ENCODE measurements around the gene TMEM200C.

TMEM200C gene

GRCh38 chr18:5942591-5942990, 47.3 kb upstream of the TMEM200C start:
- no peak for ATAC-seq
- TF ChIP-seq PPARA (CRISPR knock-in tag; IDR thresholded peaks at IDR 0.05; ENCODE audit: borderline replicate concordance) (no peak), OSR1 (CRISPR knock-in tag; IDR thresholded peaks at IDR 0.05) (no peak), ZC3H10 (CRISPR knock-in tag; IDR thresholded peaks at IDR 0.05) (no peak), ISL1 (CRISPR knock-in tag; IDR thresholded peaks at IDR 0.05) (no peak), POU6F1 (CRISPR knock-in tag; IDR thresholded peaks at IDR 0.05; ENCODE audit: borderline replicate concordance, low read depth) (no peak), SNAI2 (CRISPR knock-in tag; IDR thresholded peaks at IDR 0.05) (no peak), CREB5 (CRISPR knock-in tag; IDR thresholded peaks at IDR 0.05; ENCODE audit: low read depth) (no peak), ZNF70 (CRISPR knock-in tag; IDR thresholded peaks at IDR 0.05) (no peak), TCF4 (CRISPR knock-in tag; IDR thresholded peaks at IDR 0.05; ENCODE audit: borderline replicate concordance) (no peak), ZFP30 (CRISPR knock-in tag; IDR thresholded peaks at IDR 0.05) (no peak), ESRRG (CRISPR knock-in tag; IDR thresholded peaks at IDR 0.05) (no peak), TSHZ2 (CRISPR knock-in tag; IDR thresholded peaks at IDR 0.05) (no peak), CSDC2 (CRISPR knock-in tag; IDR thresholded peaks at IDR 0.05) (no peak), ZFP3 (CRISPR knock-in tag; IDR thresholded peaks at IDR 0.05) (no peak)

- ATAC-seq, result no peak
- TF ChIP-seq SNAI2 (CRISPR knock-in tag; IDR thresholded peaks at IDR 0.05), result no peak
- no peak for TF ChIP-seq ESRRG (CRISPR knock-in tag; IDR thresholded peaks at IDR 0.05)
- TF ChIP-seq TOX (CRISPR knock-in tag; IDR thresholded peaks at IDR 0.05; ENCODE audit: borderline replicate concordance), result no peak
- no peak for TF ChIP-seq TCF4 (CRISPR knock-in tag; IDR thresholded peaks at IDR 0.05; ENCODE audit: borderline replicate concordance)
- no peak for TF ChIP-seq ISL1 (CRISPR knock-in tag; IDR thresholded peaks at IDR 0.05)
- no peak for TF ChIP-seq ZC3H10 (CRISPR knock-in tag; IDR thresholded peaks at IDR 0.05)
- no peak for TF ChIP-seq ARNTL (CRISPR knock-in tag; IDR thresholded peaks at IDR 0.05; ENCODE audit: borderline replicate concordance, low read depth)
- TF ChIP-seq ZFP30 (CRISPR knock-in tag; IDR thresholded peaks at IDR 0.05), result no peak
- no peak for TF ChIP-seq PATZ1 (CRISPR knock-in tag; IDR thresholded peaks at IDR 0.05; ENCODE audit: borderline replicate concordance)
- no peak for TF ChIP-seq BACH2 (CRISPR knock-in tag; IDR thresholded peaks at IDR 0.05; ENCODE audit: borderline replicate concordance)
- no peak for TF ChIP-seq CREB5 (CRISPR knock-in tag; IDR thresholded peaks at IDR 0.05; ENCODE audit: low read depth)
- TF ChIP-seq POU6F1 (CRISPR knock-in tag; IDR thresholded peaks at IDR 0.05; ENCODE audit: borderline replicate concordance, low read depth), result no peak
- no peak for TF ChIP-seq OSR1 (CRISPR knock-in tag; IDR thresholded peaks at IDR 0.05)
- no peak for TF ChIP-seq ZNF565 (CRISPR knock-in tag; conservative IDR thresholded peaks at IDR 0.05; ENCODE audit: low read depth)
- no peak for TF ChIP-seq TSHZ2 (CRISPR knock-in tag; IDR thresholded peaks at IDR 0.05)
- no peak for TF ChIP-seq PPARA (CRISPR knock-in tag; IDR thresholded peaks at IDR 0.05; ENCODE audit: borderline replicate concordance)
These were observed 46.6 kb upstream of the TMEM200C start for GRCh38 chr18:5941890-5942289.
